Parathyroid adenoma (tissue), 2 donors: ENCODE data around the gene SAPCD2.

Experiments used
- H2AFZ ChIP-seq: fragments of 300-600 bp; sonication (generic); one replicate; pipeline ENCODE4 v1.7.0; 2017; ENCODE audit warnings: antibody characterized with exemption, mild to moderate bottlenecking
- H3K27ac ChIP-seq: fragments of 300-600 bp; sonication (generic); one replicate; pipeline ENCODE4 v1.7.0; 2017
- H3K27me3 ChIP-seq: fragments of 300-600 bp; sonication (generic); one replicate; pipeline ENCODE4 v1.7.0; 2017; ENCODE audit warnings: low read length; ENCODE audit not compliant: control insufficient read depth, insufficient read depth
- H3K36me3 ChIP-seq: fragments of 300-600 bp; sonication (generic); one replicate; pipeline ENCODE4 v1.7.0; 2017; ENCODE audit warnings: low read length; ENCODE audit not compliant: control insufficient read depth, insufficient read depth
- H3K4me1 ChIP-seq: fragments of 300-600 bp; sonication (generic); one replicate; pipeline ENCODE4 v1.7.0; 2017; ENCODE audit warnings: control low read depth
- H3K4me2 ChIP-seq: fragments of 300-600 bp; sonication (generic); one replicate; pipeline ENCODE4 v1.7.0; 2017; ENCODE audit warnings: low read length
- H3K4me3 ChIP-seq: fragments of 300-600 bp; sonication (generic); one replicate; pipeline ENCODE4 v1.7.0; 2017; ENCODE audit warnings: low read depth, low read length
- H3K79me2 ChIP-seq: fragments of 300-600 bp; sonication (generic); one replicate; pipeline ENCODE4 v1.7.0; 2017; ENCODE audit warnings: control low read depth
- H3K9ac ChIP-seq: fragments of 300-600 bp; sonication (generic); one replicate; pipeline ENCODE4 v1.7.0; 2017; ENCODE audit warnings: mild to moderate bottlenecking
- H3K9me3 ChIP-seq: fragments of 300-600 bp; sonication (generic); one replicate; pipeline ENCODE4 v1.7.0; 2017; ENCODE audit warnings: low read length; ENCODE audit not compliant: control insufficient read depth
- TF ChIP-seq, protein P1 (sequence below): fragments of 300-600 bp; sonication (generic); IDR thresholded peaks from one replicate; pipeline ENCODE4 v1.7.0; 2017; ENCODE audit warnings: antibody characterized with exemption, mild to moderate bottlenecking
- donor health status: primary hyperparathyroidism.

The SAPCD2 gene

DNA sequence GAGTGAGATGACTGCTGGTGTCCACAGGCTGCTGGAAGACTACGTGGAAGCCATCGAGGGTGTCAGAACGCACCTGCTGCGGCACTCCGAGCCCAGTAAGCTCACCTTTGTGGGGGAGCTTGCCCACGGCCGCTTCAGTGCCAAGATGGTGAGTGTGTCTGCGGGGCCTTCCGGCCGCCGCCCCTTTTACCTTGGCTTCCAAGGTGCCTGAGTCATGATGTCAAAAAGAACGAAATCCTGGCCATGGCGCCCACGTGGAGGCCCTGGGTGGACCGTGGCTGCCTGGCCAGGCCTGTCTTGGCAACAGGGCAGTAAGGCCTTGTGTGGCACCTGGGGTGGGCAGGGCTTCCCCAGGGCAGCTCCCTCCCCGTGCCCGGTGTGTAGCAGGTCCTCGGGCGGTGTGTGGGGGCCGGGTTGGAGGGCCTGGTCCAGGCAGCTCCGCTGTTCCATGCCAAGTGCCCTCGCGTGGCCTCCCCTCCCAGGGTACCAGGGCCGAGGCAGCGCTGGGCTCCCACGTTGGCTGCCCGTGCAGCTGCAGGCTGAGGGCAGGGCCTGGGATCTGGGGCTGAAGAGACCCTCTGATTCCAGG, 36.4 kb upstream of the SAPCD2 start:
- no peak overlapping the region for H3K9ac ChIP-seq
- H2AFZ ChIP-seq = no peak overlapping the region
- no peaks in the 10 kb centered on the region for H3K9me3 ChIP-seq
- no peak overlapping the region for H3K27ac ChIP-seq
- no peak overlapping the region for H3K4me2 ChIP-seq
- H3K27me3 ChIP-seq = no peaks in the 10 kb centered on the region
- no peaks in the 10 kb centered on the region for H3K36me3 ChIP-seq
- TF ChIP-seq, protein P1, sequence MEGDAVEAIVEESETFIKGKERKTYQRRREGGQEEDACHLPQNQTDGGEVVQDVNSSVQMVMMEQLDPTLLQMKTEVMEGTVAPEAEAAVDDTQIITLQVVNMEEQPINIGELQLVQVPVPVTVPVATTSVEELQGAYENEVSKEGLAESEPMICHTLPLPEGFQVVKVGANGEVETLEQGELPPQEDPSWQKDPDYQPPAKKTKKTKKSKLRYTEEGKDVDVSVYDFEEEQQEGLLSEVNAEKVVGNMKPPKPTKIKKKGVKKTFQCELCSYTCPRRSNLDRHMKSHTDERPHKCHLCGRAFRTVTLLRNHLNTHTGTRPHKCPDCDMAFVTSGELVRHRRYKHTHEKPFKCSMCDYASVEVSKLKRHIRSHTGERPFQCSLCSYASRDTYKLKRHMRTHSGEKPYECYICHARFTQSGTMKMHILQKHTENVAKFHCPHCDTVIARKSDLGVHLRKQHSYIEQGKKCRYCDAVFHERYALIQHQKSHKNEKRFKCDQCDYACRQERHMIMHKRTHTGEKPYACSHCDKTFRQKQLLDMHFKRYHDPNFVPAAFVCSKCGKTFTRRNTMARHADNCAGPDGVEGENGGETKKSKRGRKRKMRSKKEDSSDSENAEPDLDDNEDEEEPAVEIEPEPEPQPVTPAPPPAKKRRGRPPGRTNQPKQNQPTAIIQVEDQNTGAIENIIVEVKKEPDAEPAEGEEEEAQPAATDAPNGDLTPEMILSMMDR = no peak
- no peak overlapping the region for H3K4me3 ChIP-seq
- H3K4me1 ChIP-seq = no peaks in the 10 kb centered on the region
- H3K79me2 ChIP-seq = no peaks in the 10 kb centered on the region

DNA sequence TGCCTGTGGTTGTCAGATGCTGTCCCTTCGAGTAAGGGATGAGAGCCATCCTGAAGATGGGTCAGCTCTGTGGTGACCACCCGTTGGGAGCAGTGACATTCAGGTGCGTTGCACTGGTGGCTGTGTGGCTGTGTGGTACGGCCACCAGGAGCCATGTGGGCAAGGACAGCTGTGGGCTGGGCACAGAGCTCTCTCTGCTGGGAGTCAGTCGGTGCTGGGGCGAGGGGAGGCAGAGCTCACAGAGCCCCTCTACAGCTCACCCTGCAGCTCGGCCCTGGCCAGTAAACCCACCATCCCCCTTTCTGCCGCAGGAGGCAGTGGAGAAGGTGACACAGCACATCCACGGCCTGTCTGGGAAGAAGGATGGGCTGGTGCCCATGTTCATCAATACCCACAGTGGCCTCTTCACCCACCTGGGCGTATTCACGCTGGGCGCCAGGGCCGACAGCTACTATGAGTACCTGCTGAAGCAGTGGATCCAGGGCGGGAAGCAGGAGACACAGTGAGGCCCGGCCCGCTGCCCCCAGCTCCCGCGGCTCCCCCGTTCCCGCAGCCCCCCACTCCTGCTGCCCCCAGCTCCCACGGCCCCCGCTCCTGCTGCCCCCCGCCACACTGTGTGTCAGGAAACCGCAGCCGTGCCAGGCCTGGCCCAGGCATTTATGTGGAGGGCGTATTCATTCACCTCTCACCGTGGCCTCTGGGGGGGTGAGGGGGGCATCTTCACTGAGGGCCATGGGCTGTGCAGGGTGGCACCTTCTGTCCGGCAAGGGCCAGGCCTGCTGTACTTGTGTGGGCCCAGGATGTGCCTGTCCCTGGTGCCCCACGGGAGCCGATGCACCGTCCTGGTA, 35.7 kb upstream of the SAPCD2 start:
- no peaks in the 10 kb centered on the region for H3K27me3 ChIP-seq
- H3K9ac ChIP-seq = no peak overlapping the region
- no peak overlapping the region for H3K4me2 ChIP-seq
- no peak overlapping the region for H2AFZ ChIP-seq
- no peaks in the 10 kb centered on the region for H3K4me1 ChIP-seq
- no peak overlapping the region for H3K27ac ChIP-seq
- TF ChIP-seq, protein P1 = no peak
- H3K79me2 ChIP-seq = no peaks in the 10 kb centered on the region
- no peaks in the 10 kb centered on the region for H3K9me3 ChIP-seq
- H3K36me3 ChIP-seq = no peaks in the 10 kb centered on the region
- no peak overlapping the region for H3K4me3 ChIP-seq

DNA sequence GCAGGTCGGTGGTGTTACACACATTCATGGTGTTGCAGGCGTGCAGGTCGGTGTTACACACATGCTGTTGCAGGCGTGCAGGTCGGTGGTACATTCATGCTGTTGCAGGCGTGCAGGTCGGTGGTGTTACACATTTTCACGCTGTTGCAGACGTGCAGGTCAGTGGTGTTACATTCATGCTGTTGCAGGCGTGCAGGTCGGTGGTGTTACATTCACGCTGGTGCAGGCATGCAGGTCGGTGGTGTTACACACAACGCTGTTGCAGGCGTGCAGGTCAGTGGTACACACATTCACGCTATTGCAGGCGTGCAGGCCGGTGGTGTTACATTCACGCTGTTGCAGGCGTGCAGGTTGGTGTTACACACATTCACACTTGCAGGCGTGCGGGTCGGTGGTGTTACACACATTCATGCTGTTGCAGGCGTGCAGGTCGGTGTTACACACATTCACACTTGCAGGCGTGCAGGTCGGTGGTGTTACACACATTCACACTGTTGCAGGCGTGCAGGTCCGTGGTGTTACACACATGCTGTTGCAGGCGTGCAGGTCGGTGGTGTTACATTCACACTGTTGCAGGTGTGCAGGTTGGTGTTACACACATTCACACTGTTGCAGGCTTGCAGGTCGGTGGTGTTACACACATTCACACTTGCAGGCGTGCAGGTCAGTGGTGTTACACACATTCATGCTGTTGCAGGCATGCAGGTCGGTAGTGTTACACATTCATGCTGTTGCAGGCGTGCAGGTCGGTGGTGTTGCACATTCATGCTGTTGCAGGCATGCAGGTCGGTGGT, 33.0 kb upstream of the SAPCD2 start:
- no peak overlapping the region for H2AFZ ChIP-seq
- no peaks in the 10 kb centered on the region for H3K36me3 ChIP-seq
- no peak overlapping the region for H3K27ac ChIP-seq
- H3K4me1 ChIP-seq = no peaks in the 10 kb centered on the region
- no peak overlapping the region for H3K9ac ChIP-seq
- no peaks in the 10 kb centered on the region for H3K27me3 ChIP-seq
- H3K9me3 ChIP-seq = no peaks in the 10 kb centered on the region
- H3K4me2 ChIP-seq = no peak overlapping the region
- TF ChIP-seq, protein P1 = no peak
- H3K79me2 ChIP-seq = no peaks in the 10 kb centered on the region
- no peak overlapping the region for H3K4me3 ChIP-seq

DNA sequence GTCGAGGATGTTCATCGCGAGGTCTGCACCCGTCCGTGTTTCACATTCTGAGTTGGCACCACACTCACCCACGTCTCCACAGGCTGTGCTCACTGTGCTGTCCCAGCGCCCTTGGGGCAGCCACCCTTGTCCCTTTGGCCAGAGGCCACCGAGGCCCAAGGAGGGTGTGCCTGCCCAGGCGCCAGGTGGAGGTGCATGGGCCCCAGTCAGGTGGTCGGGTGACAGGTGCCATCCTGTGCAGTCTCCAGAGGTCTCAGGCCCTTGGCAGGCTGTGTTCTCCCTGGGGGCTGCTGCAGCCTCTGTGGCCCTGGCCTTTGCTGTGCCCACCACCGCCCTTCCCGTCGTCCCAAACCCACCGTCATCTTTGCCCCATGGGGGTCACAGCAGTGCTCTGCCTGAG, 28.9 kb upstream of the SAPCD2 start:
- no peak overlapping the region for H3K9ac ChIP-seq
- H2AFZ ChIP-seq = no peak overlapping the region
- H3K27ac ChIP-seq = no peak overlapping the region
- no peak overlapping the region for H3K4me3 ChIP-seq
- H3K4me1 ChIP-seq = no peaks in the 10 kb centered on the region
- no peaks in the 10 kb centered on the region for H3K79me2 ChIP-seq
- H3K9me3 ChIP-seq = no peaks in the 10 kb centered on the region
- H3K27me3 ChIP-seq = no peaks in the 10 kb centered on the region
- no peaks in the 10 kb centered on the region for H3K36me3 ChIP-seq
- TF ChIP-seq, protein P1 = no peak
- H3K4me2 ChIP-seq = no peak overlapping the region
